Astrocyte of the cerebellum (primary cell): ENCODE results near the gene TMEM204.

Experiments
- DNase-seq: peaks from one replicate; pipeline ENCODE4 v3.0.0-alpha.2; 2011; ENCODE audit warnings: low read depth
- H3K4me3 ChIP-seq: 2 replicates; pipeline ENCODE4 v1.5.1; 2011; ENCODE audit warnings: mild to moderate bottlenecking, low read depth, low read length, moderate library complexity
- CTCF ChIP-seq: IDR thresholded peaks from 2 replicates; pipeline ENCODE4 v1.5.1; 2012; ENCODE audit warnings: low read length, low read depth, moderate library complexity, mild to moderate bottlenecking; ENCODE audit errors: missing control alignments
- in situ Hi-C: cut with HindIII; loops from 2 replicates; pipeline ENCODE4 v1.10.0; 2017; ENCODE audit warnings: low sequenced_read_pairs

The TMEM204 gene

DNA sequence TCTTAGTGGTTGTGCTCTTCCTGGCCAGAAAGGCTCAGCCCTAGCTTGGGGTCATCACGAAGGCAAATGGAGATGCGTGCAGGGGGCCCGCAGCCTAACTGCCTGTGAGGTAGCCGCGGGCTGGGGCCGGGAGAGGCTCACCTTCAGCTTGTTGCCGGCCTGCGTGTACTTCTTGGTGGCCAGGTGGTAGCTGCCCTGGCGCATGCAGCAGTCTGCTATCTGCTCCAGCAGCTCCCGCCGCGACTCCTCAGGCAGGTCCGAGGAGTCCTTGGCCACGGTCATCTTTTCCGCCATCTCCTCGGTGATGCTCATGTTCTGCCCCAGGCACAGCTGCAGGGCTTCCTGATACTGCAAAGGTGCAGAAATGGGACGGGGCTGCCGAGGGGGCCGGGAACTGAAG is 13.0 kb upstream of the TMEM204 start:
- in situ Hi-C loops, result no loop called here
- TF ChIP-seq CTCF, result no peak
- DNase-seq, result no peak
- H3K4me3 ChIP-seq, result no peak overlapping the region

DNA sequence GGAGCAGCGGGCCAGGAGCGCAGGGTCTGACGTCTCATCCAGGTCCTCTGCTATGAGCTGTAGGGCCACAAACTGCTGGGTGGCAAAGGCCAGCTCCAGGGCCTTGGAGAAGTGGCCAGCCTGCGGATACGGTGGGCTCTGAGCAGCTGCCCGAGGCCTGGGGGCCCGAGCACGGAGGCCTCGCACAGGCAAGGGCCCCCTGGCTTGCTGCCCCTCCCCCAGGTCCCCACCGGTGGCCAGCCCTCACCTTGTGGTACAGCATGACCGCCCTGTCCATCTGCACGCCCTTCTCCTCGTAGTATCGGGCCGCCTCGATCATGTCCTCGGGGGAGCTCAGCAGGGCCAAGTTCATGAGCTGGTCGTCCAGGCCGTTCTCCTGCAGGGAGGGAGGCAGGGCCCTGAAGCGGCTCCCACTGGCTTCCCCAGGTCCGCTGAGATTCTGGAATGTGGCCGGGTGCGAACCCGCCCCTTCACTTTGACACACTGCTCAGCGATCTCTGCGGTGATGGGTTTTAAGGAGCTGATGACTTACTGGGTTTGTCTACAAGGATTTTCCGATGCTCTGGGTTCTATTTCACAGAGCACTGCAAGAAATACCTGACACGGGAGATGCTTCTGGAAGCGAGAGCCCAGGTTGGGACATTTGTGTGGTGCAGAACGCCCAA is 9.8 kb upstream of the TMEM204 start:
- in situ Hi-C loops, result no loop called here
- DNase-seq, result no peak
- no peak for TF ChIP-seq CTCF
- no peak overlapping the region for H3K4me3 ChIP-seq

GRCh38 chr16:1524366-1524765 is 9.1 kb upstream of the TMEM204 start:
- in situ Hi-C loops, result no loop called here
- no peak for TF ChIP-seq CTCF
- H3K4me3 ChIP-seq, result no peak overlapping the region
- DNase-seq, result no peak

GRCh38 chr16:1525871-1526607 is 7.4 kb upstream of the TMEM204 start:
- TF ChIP-seq CTCF, result no peak
- H3K4me3 ChIP-seq, result no peak overlapping the region
- no peak for DNase-seq
- in situ Hi-C loops, result no loop called here

DNA sequence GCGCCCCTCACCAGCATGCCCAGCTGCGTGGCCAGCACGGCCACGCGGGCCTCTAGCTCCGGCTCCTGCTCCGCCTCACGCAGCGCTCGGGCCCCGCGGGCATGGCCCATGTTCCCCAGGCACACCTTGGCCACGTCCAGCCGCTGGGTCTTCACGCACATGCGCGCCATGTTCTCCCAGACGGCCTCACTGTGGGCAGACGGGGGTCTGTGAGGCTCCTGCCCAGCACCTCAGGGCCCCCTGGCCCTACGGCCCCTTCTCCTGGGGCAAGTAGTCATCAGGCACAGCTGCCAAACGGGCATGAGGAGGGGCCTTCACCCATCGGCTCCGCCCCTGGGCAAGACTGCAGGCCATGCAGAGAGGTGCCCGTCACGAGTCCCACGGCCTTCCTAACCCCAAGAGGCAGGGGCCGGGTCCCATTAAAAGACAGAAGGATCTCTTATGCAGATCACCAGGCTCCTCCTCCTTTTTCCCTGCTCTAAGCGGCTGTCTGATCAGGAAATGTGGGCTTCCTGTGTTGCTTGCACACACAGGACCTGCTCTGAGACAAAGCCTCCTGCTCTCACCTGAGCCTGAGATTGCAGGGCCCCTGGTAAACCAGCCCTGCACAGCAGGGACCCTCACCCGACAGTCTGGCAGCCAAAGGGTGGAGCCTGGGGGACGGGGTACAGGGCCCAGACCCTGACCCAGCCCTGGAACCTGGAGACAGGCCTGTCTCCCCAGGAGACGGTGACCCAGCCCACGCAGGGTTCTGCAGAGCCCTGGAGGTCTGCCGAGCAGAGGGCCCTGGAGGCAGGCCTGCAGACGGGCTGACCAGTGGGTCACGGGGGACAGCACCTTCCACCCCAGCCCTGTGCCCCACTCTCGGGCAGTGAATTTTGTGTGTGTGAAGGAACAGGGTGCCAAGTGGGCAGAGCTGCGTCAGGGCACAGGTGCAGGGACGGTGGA is 6.6 kb upstream of the TMEM204 start:
- H3K4me3 ChIP-seq, result no peak overlapping the region
- in situ Hi-C loops, result no loop called here
- DNase-seq, result no peak
- no peak for TF ChIP-seq CTCF
